Measurements from ENCODE around the gene SSH2.

Gene SSH2

DNA sequence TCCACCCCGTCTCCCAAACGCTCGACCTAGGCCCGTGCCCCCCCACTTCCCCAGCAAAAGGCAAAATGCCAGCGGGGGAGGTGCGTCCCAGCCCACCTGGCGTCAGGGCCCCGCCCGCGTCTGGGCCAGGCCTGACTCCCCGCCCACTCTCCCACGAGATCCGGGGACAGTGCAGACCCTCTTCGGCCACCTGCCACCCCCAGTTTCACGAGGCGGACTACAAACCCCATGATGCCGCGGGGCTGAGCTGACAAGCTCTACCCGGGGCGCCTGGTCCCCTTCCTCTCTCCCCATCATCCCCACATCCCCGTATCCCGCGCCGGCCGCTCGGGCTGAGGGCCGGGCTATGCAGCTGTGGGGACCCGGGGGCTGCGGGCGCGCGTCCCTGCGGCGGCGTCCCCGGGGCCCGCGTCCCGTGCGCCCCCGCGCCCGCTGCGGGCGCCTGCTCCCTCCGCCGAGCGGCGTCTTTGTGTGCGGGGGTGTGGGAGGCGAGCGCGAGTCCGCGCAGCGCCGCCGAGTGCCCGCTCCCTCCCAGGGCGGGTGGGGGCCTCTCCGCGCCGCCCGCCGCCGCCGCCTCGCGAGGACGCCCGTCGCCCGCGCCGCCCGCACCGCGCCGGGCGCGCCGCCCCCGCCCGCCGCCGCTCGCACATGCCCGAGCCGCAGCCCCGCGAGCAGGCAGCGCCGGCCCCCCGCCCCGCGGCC, 337.0 kb downstream of the SSH2 start, which contains the start of gene ANKRD13B:
TSS of gene ANKRD13B (plus strand) at position 283 of the 702 bp plus-strand sequence. CDS start 490 bp downstream, outside the sequence.
- Histone ChIP-seq H3K27ac (ENCODE audit: extremely low read depth, low read depth, low read length) (peak within 1 kb of the TSS; percentile 82), H3K36me3 (ENCODE audit: control insufficient read depth in 2 of 2, insufficient read depth in 1 of 2, low read length in 2 of 2) (no peaks in the 10 kb centered on the region), H3K9me3 (ENCODE audit: control insufficient read depth, insufficient read depth, low read depth, low read length) (no peaks in the 10 kb centered on the region), H3K4me1 (ENCODE audit: control insufficient read depth, insufficient read depth, low read length) (peaks cover 44% of the 10 kb centered on the region), H3K4me3 (ENCODE audit: low read depth, low read length) (peak within 1 kb of the TSS; percentile 67)
- CTCF ChIA-PET: interaction anchor here (0.6 to 5.1 kb wide), 26 partner anchors 12 to 500 kb away, joined by 3 to 74 read pairs (median 5); partner anchors contain the start of genes ABHD15, SSH2 and TP53I13
- POLR2A ChIA-PET: interaction anchor here (1.0 to 2.6 kb wide), 15 partner anchors 12 to 873 kb away, joined by 3 to 28 read pairs (median 6); partner anchors contain the start of genes ABHD15, CORO6, NUFIP2 and RPL23A
- TF ChIP-seq, protein P1, sequence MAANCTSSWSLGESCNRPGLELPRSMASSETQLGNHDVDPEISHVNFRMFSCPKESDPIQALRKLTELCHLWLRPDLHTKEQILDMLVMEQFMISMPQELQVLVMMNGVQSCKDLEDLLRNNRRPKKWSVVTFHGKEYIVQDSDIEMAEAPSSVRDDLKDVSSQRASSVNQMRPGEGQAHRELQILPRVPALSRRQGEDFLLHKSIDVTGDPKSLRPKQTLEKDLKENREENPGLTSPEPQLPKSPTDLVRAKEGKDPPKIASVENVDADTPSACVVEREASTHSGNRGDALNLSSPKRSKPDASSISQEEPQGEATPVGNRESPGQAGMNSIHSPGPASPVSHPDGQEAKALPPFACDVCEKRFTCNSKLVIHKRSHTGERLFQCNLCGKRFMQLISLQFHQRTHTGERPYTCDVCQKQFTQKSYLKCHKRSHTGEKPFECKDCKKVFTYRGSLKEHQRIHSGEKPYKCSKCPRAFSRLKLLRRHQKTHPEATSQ (tag by site-specific recombination; IDR thresholded peaks at IDR 0.05): 0 out of 2 replicates have a peak, but pooled peaks have one; percentile 23
- peak; percentile 94 for TF ChIP-seq ZBTB20 (tag by site-specific recombination; IDR thresholded peaks at IDR 0.05)
- no peak for TF ChIP-seq SALL2 (tag by site-specific recombination; IDR thresholded peaks at IDR 0.05; ENCODE audit: borderline replicate concordance)
- no peak for TF ChIP-seq ZNF776 (tag by site-specific recombination; IDR thresholded peaks at IDR 0.05; ENCODE audit: borderline replicate concordance)
- TF ChIP-seq, protein P2, sequence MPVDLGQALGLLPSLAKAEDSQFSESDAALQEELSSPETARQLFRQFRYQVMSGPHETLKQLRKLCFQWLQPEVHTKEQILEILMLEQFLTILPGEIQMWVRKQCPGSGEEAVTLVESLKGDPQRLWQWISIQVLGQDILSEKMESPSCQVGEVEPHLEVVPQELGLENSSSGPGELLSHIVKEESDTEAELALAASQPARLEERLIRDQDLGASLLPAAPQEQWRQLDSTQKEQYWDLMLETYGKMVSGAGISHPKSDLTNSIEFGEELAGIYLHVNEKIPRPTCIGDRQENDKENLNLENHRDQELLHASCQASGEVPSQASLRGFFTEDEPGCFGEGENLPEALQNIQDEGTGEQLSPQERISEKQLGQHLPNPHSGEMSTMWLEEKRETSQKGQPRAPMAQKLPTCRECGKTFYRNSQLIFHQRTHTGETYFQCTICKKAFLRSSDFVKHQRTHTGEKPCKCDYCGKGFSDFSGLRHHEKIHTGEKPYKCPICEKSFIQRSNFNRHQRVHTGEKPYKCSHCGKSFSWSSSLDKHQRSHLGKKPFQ (tag by site-specific recombination; IDR thresholded peaks at IDR 0.05): no peak
- TF ChIP-seq KLF8 (tag by site-specific recombination; IDR thresholded peaks at IDR 0.05): peak; percentile 91
- TF ChIP-seq SCRT2 (tag by site-specific recombination; IDR thresholded peaks at IDR 0.05): no peak
- TF ChIP-seq, protein P3, sequence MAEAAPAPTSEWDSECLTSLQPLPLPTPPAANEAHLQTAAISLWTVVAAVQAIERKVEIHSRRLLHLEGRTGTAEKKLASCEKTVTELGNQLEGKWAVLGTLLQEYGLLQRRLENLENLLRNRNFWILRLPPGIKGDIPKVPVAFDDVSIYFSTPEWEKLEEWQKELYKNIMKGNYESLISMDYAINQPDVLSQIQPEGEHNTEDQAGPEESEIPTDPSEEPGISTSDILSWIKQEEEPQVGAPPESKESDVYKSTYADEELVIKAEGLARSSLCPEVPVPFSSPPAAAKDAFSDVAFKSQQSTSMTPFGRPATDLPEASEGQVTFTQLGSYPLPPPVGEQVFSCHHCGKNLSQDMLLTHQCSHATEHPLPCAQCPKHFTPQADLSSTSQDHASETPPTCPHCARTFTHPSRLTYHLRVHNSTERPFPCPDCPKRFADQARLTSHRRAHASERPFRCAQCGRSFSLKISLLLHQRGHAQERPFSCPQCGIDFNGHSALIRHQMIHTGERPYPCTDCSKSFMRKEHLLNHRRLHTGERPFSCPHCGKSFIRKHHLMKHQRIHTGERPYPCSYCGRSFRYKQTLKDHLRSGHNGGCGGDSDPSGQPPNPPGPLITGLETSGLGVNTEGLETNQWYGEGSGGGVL (tag by site-specific recombination; IDR thresholded peaks at IDR 0.05): peak; percentile 32; the same call in 1 of the 2 replicates
- TF ChIP-seq ZBTB8A (tag by site-specific recombination; IDR thresholded peaks at IDR 0.05): peak; percentile 78
- TF ChIP-seq ZBTB17 (tag by site-specific recombination; IDR thresholded peaks at IDR 0.05): peak; percentile 13; the same call in 1 of the 2 replicates
- no peak for TF ChIP-seq ZNF24 (tag by site-specific recombination; IDR thresholded peaks at IDR 0.05)
- TF ChIP-seq, protein P4, sequence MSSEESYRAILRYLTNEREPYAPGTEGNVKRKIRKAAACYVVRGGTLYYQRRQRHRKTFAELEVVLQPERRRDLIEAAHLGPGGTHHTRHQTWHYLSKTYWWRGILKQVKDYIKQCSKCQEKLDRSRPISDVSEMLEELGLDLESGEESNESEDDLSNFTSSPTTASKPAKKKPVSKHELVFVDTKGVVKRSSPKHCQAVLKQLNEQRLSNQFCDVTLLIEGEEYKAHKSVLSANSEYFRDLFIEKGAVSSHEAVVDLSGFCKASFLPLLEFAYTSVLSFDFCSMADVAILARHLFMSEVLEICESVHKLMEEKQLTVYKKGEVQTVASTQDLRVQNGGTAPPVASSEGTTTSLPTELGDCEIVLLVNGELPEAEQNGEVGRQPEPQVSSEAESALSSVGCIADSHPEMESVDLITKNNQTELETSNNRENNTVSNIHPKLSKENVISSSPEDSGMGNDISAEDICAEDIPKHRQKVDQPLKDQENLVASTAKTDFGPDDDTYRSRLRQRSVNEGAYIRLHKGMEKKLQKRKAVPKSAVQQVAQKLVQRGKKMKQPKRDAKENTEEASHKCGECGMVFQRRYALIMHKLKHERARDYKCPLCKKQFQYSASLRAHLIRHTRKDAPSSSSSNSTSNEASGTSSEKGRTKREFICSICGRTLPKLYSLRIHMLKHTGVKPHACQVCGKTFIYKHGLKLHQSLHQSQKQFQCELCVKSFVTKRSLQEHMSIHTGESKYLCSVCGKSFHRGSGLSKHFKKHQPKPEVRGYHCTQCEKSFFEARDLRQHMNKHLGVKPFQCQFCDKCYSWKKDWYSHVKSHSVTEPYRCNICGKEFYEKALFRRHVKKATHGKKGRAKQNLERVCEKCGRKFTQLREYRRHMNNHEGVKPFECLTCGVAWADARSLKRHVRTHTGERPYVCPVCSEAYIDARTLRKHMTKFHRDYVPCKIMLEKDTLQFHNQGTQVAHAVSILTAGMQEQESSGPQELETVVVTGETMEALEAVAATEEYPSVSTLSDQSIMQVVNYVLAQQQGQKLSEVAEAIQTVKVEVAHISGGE (tag by site-specific recombination; conservative IDR thresholded peaks at IDR 0.05; ENCODE audit: low read depth): peak; percentile 53
- TF ChIP-seq, protein P5, sequence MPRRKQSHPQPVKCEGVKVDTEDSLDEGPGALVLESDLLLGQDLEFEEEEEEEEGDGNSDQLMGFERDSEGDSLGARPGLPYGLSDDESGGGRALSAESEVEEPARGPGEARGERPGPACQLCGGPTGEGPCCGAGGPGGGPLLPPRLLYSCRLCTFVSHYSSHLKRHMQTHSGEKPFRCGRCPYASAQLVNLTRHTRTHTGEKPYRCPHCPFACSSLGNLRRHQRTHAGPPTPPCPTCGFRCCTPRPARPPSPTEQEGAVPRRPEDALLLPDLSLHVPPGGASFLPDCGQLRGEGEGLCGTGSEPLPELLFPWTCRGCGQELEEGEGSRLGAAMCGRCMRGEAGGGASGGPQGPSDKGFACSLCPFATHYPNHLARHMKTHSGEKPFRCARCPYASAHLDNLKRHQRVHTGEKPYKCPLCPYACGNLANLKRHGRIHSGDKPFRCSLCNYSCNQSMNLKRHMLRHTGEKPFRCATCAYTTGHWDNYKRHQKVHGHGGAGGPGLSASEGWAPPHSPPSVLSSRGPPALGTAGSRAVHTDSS (tag by site-specific recombination; IDR thresholded peaks at IDR 0.05): peak; percentile 88
- TF ChIP-seq KLF9 (tag by site-specific recombination; IDR thresholded peaks at IDR 0.05; ENCODE audit: low read depth): peak; percentile 71
- TF ChIP-seq SETDB1 (IDR thresholded peaks at IDR 0.05; ENCODE audit: insufficient read length, low read length): no peak
- 0 out of 2 replicates have a peak, but pooled peaks have one; percentile 14 for TF ChIP-seq WT1 (tag by site-specific recombination; IDR thresholded peaks at IDR 0.05)
- TF ChIP-seq, protein P6, sequence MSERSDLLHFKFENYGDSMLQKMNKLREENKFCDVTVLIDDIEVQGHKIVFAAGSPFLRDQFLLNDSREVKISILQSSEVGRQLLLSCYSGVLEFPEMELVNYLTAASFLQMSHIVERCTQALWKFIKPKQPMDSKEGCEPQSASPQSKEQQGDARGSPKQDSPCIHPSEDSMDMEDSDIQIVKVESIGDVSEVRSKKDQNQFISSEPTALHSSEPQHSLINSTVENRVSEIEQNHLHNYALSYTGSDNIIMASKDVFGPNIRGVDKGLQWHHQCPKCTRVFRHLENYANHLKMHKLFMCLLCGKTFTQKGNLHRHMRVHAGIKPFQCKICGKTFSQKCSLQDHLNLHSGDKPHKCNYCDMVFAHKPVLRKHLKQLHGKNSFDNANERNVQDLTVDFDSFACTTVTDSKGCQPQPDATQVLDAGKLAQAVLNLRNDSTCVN (tag by site-specific recombination; optimal IDR thresholded peaks at IDR 0.05): peak; percentile 62
- TF ChIP-seq SCRT1 (tag by site-specific recombination; IDR thresholded peaks at IDR 0.05; ENCODE audit: borderline replicate concordance): no peak
- TF ChIP-seq, protein P7, sequence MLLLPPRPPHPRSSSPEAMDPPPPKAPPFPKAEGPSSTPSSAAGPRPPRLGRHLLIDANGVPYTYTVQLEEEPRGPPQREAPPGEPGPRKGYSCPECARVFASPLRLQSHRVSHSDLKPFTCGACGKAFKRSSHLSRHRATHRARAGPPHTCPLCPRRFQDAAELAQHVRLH (tag by site-specific recombination; IDR thresholded peaks at IDR 0.05): peak; percentile 47; the same call in 1 of the 2 replicates
- TF ChIP-seq SP2 (tag by site-specific recombination; IDR thresholded peaks at IDR 0.05): peak; percentile 76
- peak; percentile 89 for TF ChIP-seq EGR2 (tag by site-specific recombination; IDR thresholded peaks at IDR 0.05; ENCODE audit: low read depth)
- peak; percentile 52 for TF ChIP-seq GLIS1 (tag by site-specific recombination; IDR thresholded peaks at IDR 0.05)
- peak; percentile 95 for TF ChIP-seq SP3 (tag by site-specific recombination; IDR thresholded peaks at IDR 0.05)
- TF ChIP-seq ZIC2 (tag by site-specific recombination; IDR thresholded peaks at IDR 0.05): peak; percentile 30; the same call in 1 of the 2 replicates
- TF ChIP-seq ZXDB (tag by site-specific recombination; IDR thresholded peaks at IDR 0.05): peak; percentile 32; the same call in 1 of the 2 replicates
- TF ChIP-seq ZNF514 (tag by site-specific recombination; IDR thresholded peaks at IDR 0.05): no peak

Measured in HEK293 (cell line).